ENCODE results near the gene MACF1. TPM values are rescaled to one million over a fixed set of nuclear protein-coding genes. Genes with fewer than 3 reads are reported as not detected.
"Not testable (repeated sequence)": the region's sequence is repeated elsewhere in the genome, so short reads cannot be mapped to it uniquely, and the experiment has no call there.

MACF1 gene
- polyA plus RNA-seq, 3 donors, result 32.3 to 63.1 (median 61.9) TPM

DNA sequence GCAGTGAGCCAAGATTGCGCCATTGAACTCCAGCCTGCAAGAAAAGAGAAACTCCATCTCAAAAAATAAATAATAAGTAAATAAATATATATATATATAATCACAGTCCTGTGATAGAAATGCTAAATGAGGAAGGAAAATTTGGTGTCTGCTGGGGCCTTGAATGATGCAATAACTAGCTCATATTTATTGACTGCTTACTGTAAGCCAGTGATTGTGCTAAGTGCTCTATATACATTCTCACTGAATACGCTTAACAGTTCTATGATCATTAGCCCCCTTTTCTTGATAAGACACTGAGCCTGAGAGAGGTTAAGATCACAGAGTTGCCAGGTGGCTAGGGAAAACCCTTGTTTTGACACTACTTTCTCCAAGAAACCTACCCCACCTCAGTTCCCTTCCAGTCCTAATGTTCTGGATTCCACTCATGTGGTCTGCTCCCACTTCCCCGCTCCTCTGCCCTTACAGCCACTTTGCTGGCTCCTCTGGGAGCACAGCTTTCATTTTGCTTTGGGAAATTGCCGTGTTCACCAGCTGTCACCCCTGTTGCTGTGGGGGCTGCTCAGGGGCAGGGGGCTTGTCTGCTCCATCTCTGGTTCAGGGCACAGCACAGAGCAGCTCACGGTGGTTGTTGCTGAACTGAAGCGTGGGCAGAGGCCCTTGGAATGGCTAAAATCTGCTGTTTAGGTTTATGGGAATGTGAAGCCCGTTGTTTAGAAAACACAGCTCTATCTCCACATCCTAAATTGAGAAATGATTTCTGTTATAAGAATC lies 284.5 kb downstream of the MACF1 start:
- no peak overlapping the region for H3K27ac ChIP-seq (ENCODE audit: low read depth, low read length)
- 60 to 70% (median 64%) methylated on average over 7 of the region's 7 CpGs for WGBS, 3 donors

GRCh38 chr1:39489567-39490239 lies 285.2 kb downstream of the MACF1 start:
- H3K27ac ChIP-seq (ENCODE audit: low read depth, low read length), result no peak overlapping the region
- WGBS, 3 donors, result 66 to 79% (median 66%) methylated on average over 13 of the region's 13 CpGs

DNA sequence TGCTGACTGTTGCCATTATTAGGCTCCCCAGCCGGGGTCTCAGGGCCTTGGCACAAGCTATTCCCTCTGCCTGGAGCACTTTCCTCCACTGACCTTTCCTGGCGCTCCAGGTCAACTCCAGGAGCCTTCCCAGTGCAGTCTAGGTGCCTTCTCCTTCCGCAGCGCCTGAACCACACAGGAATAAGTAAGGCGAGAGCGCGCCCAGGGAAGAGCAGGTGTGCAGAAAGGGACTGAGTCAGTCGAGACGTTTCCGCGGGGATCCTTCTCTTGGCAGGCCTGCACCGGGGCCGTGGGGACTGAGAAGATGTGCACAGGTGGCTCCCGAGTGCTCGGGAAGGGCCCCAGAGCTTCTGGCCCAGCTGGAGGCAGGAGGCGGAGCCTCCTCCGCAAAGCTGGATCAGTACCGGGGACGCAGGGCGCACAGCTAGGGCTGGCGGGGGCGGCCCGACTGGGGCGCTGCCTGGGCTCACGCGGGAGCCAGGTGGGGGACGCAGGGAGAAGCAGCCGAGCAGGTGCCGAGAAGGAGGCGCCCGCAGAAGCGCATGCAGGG lies 286.2 kb downstream of the MACF1 start:
- WGBS, 3 donors, result 7 to 18% (median 16%) methylated on average over 31 to 32 of the region's 32 CpGs
- no peak overlapping the region for H3K27ac ChIP-seq (ENCODE audit: low read depth, low read length)

DNA sequence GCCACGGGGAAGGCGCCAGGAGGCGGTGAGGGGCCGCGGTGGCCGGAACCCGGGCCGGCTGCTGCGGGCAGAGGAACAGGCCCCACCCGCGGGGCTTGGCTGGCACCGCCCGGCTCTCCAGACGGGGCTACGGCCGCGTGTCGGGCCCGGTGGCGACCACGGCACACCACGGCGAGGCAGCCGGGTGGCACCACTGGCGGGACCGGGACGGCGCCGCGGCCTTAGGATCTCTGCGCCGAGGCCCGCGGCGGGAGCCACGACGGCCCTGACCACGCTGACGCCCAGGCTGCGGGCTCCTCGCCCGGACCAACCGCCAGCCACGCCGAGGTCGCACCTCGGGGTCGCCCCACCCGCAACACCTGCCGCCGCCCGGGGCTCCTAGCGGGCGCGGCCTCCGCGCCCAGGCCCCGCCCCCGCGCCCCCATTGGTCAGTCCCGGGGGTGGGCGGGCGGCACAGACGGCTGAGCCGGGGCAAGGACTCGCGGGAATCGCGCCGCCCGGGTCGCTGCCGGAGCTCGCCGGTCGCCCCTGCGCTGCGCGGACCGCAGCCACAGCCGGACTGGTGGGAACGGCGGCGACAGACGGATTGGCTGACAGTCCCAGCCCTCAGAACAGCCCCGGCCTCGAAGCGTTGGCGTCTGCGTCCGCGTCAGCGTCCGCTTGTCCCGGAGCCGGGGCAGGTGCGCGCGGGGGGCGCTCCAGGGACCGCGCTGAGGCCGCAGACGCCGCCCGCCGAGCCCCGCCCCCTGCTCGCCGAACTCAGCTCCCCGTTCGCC lies 286.8 kb downstream of the MACF1 start, which contains the start of gene BMP8A:
TSS of gene BMP8A (plus strand) at position 491 of the 776 bp plus-strand sequence. CDS start 356 bp downstream, outside the sequence.
- 0 to 1% (median 1%) methylated on average over 65 to 112 of the region's 112 CpGs for WGBS, 3 donors
- H3K27ac ChIP-seq (ENCODE audit: low read depth, low read length), result no peak within 1 kb of the TSS

GRCh38 chr1:39492118-39493042 lies 287.9 kb downstream of the MACF1 start:
- 19 to 28% (median 25%) methylated on average over 37 to 67 of the region's 67 CpGs for WGBS, 3 donors

DNA sequence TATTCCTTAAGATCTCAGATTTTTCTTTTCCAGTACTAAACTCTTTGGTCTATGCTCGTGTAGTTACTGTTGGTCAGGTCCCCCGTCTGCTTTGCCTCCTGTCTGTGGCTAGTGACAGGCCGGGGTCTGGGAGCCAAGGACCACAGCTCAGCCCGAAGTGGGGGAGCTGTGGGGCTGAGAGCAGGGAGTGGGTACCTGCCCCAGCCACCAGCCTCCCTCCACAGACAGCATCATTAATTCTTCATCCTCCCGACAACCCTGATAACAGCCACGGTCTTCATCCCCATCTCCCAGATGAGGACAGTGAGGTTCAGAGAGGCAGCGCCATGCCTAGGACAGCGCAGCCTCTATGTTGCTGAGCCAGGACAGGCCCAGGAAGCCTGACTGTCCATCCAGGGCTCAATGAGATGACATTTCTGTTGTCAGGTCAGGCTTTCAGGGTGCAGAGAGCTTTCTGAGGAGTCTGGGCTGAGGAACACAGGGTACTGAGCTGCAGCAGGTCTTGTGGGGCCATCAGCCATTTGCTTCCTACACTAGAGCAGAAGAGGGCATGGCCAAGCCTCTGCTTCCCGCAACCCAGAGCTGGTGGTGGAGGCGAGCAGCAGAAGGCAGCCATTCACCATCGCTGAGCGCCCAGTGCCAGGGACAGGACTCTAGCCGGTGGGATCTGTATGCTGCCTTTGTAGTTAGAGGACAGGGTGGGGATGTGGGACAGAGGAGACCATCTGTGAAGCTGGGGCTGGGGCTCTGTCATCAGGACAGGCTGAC lies 288.7 kb downstream of the MACF1 start:
- WGBS, 3 donors, result 87 to 92% (median 91%) methylated on average over 11 to 13 of the region's 13 CpGs
- H3K27ac ChIP-seq (ENCODE audit: low read depth, low read length), result not testable (repeated sequence)

More at GRCh38 chr1:39492118-39493042, 287.9 kb downstream of the MACF1 start:
- H3K27ac ChIP-seq (ENCODE audit: low read depth, low read length), result not testable (repeated sequence)

- no peak overlapping the region for H3K27ac ChIP-seq (ENCODE audit: low read depth, low read length)
Measured at GRCh38 chr1:39494671-39495410, 290.3 kb downstream of the MACF1 start.

GRCh38 chr1:39496520-39496919 lies 292.0 kb downstream of the MACF1 start:
- WGBS, 3 donors, result 62 to 95% (median 95%) methylated on average over 5 of the region's 5 CpGs
- not testable (repeated sequence) for H3K27ac ChIP-seq (ENCODE audit: low read depth, low read length)

More at GRCh38 chr1:39494671-39495410, 290.3 kb downstream of the MACF1 start:
- WGBS, 3 donors, result 91 to 92% (median 92%) methylated on average over 13 of the region's 14 CpGs

GRCh38 chr1:39497585-39497984 lies 293.1 kb downstream of the MACF1 start:
- H3K27ac ChIP-seq (ENCODE audit: low read depth, low read length), result no peak overlapping the region
- WGBS, 3 donors, result 59 to 72% (median 64%) methylated on average over 3 to 5 of the region's 5 CpGs

GRCh38 chr1:39498096-39498710 lies 293.7 kb downstream of the MACF1 start:
- not testable (repeated sequence) for H3K27ac ChIP-seq (ENCODE audit: low read depth, low read length)
- 70 to 84% (median 72%) methylated on average over 7 to 9 of the region's 9 CpGs for WGBS, 3 donors

DNA sequence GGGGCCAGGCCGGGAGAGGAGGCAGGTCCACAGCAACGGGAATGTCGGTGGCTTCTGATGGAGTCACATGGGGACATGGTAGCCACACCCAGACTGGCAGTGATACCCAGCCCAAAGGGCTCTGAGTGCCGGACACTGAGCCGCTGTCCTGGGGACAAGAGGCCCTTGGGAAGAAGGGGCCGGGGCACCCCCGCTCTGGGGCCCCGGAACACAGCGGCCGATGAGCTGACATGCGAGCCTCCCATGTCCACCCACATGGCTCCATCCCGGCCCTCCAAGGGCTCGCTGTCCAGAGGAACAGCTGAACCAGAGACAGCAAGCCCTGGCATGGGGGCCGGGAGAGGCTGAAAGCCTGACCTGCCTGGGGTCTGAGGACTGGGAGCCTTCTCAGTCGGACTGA lies 294.3 kb downstream of the MACF1 start:
- 81 to 91% (median 87%) methylated on average over 9 to 11 of the region's 15 CpGs for WGBS, 3 donors
- H3K27ac ChIP-seq (ENCODE audit: low read depth, low read length), result not testable (repeated sequence)

DNA sequence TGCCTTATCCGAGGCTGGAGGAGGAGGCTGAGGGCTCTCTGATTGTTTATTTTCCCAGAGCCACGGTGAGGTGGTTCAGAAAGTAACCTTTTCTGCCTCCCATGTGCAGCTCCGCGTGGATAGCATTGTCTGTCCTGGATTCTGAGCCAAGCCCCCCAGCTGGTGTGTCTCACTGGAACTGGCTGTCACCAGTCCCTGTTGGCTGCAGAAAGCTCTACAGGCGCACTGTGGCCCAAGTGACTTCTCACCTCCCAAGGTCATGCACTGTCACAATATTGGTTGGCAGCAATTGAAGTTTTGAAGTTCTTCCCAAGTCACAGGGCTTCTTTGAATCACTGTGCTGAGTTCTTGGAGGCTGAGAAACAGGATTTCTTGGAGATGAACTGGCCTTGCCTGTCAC lies 295.2 kb downstream of the MACF1 start:
- H3K27ac ChIP-seq (ENCODE audit: low read depth, low read length), result no peak overlapping the region
- WGBS, 3 donors, result 64 to 72% (median 71%) methylated on average over 5 of the region's 5 CpGs

DNA sequence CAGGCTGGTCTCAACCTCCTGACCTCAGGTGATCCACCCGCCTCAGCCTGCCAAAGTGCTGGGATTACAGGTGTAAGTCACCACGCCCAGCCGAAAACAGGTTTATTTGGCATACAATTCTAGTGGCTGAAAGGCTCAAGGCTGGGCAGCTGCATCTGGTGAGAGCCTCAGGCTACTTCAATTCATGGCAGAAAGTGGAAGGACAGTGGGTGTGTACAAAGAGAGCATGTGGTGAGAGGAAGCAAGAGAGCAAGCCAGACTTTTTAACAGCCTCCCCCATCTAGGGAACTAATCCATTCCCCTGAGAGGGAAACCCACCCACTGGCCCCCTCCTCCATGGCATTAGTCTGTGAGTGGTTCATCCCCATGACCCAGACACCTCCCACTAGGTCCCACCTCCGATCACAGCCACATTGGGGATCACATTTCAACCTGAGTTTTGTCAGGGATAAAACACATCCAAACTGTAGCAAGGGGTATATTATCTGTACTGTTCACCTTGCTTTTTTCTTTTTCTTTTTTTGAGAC lies 296.4 kb downstream of the MACF1 start:
- H3K27ac ChIP-seq (ENCODE audit: low read depth, low read length), result no peak overlapping the region
- 87 to 92% (median 88%) methylated on average over 4 of the region's 4 CpGs for WGBS, 3 donors

- H3K27ac ChIP-seq (ENCODE audit: low read depth, low read length), result no peak overlapping the region
- WGBS, 3 donors, result 74 to 78% (median 75%) methylated on average over 5 of the region's 5 CpGs
Measured at GRCh38 chr1:39501666-39502065, 297.2 kb downstream of the MACF1 start.

GRCh38 chr1:39504436-39504835 lies 299.9 kb downstream of the MACF1 start:
- H3K27ac ChIP-seq (ENCODE audit: low read depth, low read length), result not testable (repeated sequence)
- 81 to 83% (median 82%) methylated on average over 9 of the region's 9 CpGs for WGBS, 3 donors

DNA sequence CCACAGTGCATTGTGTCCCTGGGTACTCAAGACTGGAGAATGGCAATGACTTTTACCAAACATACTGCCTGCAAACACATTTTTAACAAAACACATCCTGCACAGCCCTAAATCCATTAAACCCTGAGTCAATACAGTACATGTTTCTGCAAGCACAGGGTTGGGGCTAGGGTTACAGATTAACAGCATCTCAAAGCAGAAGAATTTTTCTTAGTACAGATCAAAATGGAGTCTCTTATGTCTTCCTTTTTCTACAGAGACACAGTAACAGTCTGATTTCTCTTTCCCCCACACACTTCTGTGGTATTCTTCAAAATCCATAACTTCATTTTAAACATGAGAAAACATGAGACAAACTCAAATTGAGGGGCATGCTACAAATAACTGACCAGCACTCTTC lies 300.8 kb downstream of the MACF1 start:
- no peak overlapping the region for H3K27ac ChIP-seq (ENCODE audit: low read depth, low read length)
